Fibroblast of mammary gland (primary cell): ENCODE data around the gene MAML3.

Source experiments
- DNase-seq: peaks from one replicate; pipeline ENCODE4 v3.0.0-alpha.2; 2010; ENCODE audit warnings: low read depth
- H3K4me3 ChIP-seq: 2 replicates; pipeline ENCODE4 v1.5.1; 2011; ENCODE audit warnings: low read depth, mild to moderate bottlenecking, low read length, moderate library complexity; ENCODE audit not compliant: control insufficient read depth
- CTCF ChIP-seq: conservative IDR thresholded peaks from 2 replicates; pipeline ENCODE4 v1.5.1; 2011; ENCODE audit warnings: low read depth, low read length, inconsistent platforms; ENCODE audit not compliant: control insufficient read depth, insufficient read depth

The MAML3 gene

GRCh38 chr4:139682309-139682708 lies 471.7 kb downstream of the MAML3 start:
- no peak for TF ChIP-seq CTCF
- no peak for DNase-seq
- H3K4me3 ChIP-seq = no peak overlapping the region

- TF ChIP-seq CTCF = no peak
- no peak for DNase-seq
- no peak overlapping the region for H3K4me3 ChIP-seq
These were observed 476.9 kb downstream of the MAML3 start for GRCh38 chr4:139676913-139677585.

- no peak for TF ChIP-seq CTCF
- no peak for DNase-seq
- H3K4me3 ChIP-seq = no peak overlapping the region
These were observed 477.6 kb downstream of the MAML3 start for GRCh38 chr4:139676365-139676764.

- DNase-seq = no peak
- no peak overlapping the region for H3K4me3 ChIP-seq
- no peak for TF ChIP-seq CTCF
These were observed 478.3 kb downstream of the MAML3 start for GRCh38 chr4:139675651-139676050.

- no peak for DNase-seq
- TF ChIP-seq CTCF = no peak
- no peak overlapping the region for H3K4me3 ChIP-seq
These were observed 479.0 kb downstream of the MAML3 start for GRCh38 chr4:139674875-139675550.

- DNase-seq = no peak
- no peak overlapping the region for H3K4me3 ChIP-seq
- no peak for TF ChIP-seq CTCF
These were observed 481.3 kb downstream of the MAML3 start for GRCh38 chr4:139672732-139673131.
